NCI-H1694 (cell line): ENCODE measurements around the gene CCDC184.
"Not testable (repeated sequence)": the region's sequence is repeated elsewhere in the genome, so short reads cannot be mapped to it uniquely, and the experiment has no call there.

ENCODE experiments used
- DNase-seq: peaks from one replicate; lab custom pipeline; 2025; lab: John Stamatoyannopoulos, UW

CCDC184 gene

GRCh38 chr12:48183091-48183875, at the start of gene CCDC184:
Gene CCDC184 (plus strand): TSS chr12:48183644. CDS start chr12:48184123, 479 bp downstream.
- no peak for DNase-seq

- DNase-seq, result no peak
Measured at GRCh38 chr12:48135027-48135426, 48.4 kb upstream of the CCDC184 start.

GRCh38 chr12:48142818-48143674, 40.4 kb upstream of the CCDC184 start:
- no peak for DNase-seq

GRCh38 chr12:48143898-48144297, 39.5 kb upstream of the CCDC184 start:
- no peak for DNase-seq

- no peak for DNase-seq
Measured at GRCh38 chr12:48145981-48146380, 37.5 kb upstream of the CCDC184 start.

- DNase-seq, result no peak
Measured at GRCh38 chr12:48151103-48151771, 32.2 kb upstream of the CCDC184 start.

- not testable (repeated sequence) for DNase-seq
Measured at GRCh38 chr12:48155786-48156185, 27.7 kb upstream of the CCDC184 start.

GRCh38 chr12:48156652-48157017, 26.8 kb upstream of the CCDC184 start:
- DNase-seq, result no peak

- peak; percentile 97 for DNase-seq
Measured at GRCh38 chr12:48157018-48157888, 26.2 kb upstream of the CCDC184 start, which contains the start of gene ASB8. Gene ASB8 (minus strand): TSS chr12:48157515. CDS start chr12:48153496, 4,019 bp downstream.

- no peak for DNase-seq
Measured at GRCh38 chr12:48157889-48158370, 25.5 kb upstream of the CCDC184 start.

GRCh38 chr12:48160046-48160445, 23.4 kb upstream of the CCDC184 start:
- DNase-seq, result no peak

GRCh38 chr12:48160807-48161206, 22.6 kb upstream of the CCDC184 start:
- DNase-seq, result no peak

GRCh38 chr12:48163150-48163747, 20.2 kb upstream of the CCDC184 start:
- DNase-seq, result no peak

GRCh38 chr12:48164451-48164850, 19.0 kb upstream of the CCDC184 start:
- DNase-seq, result no peak

- DNase-seq, result peak; percentile 35
Measured at GRCh38 chr12:48165089-48165981, 18.1 kb upstream of the CCDC184 start.

- DNase-seq, result no peak
Measured at GRCh38 chr12:48169011-48169410, 14.4 kb upstream of the CCDC184 start.

GRCh38 chr12:48175613-48176416, 7.6 kb upstream of the CCDC184 start:
- no peak for DNase-seq

GRCh38 chr12:48176417-48176751, 7.1 kb upstream of the CCDC184 start:
- DNase-seq, result no peak

- no peak for DNase-seq
Measured at GRCh38 chr12:48177982-48178381, 5.5 kb upstream of the CCDC184 start.
